ENCODE results near the gene KAT6B. TPM values are rescaled to one million over a fixed set of nuclear protein-coding genes. Genes with fewer than 3 reads are reported as not detected.

KAT6B gene
- total RNA-seq, 1 experiment from 2014 or later = 21.8 TPM

- Histone ChIP-seq H3K27ac (ENCODE audit: low read depth, low read length, poor library complexity, severe bottlenecking) (no peak overlapping the region), H3K4me1 (ENCODE audit: insufficient read depth, low read length, poor library complexity, severe bottlenecking) (no peaks in the 10 kb centered on the region), H3K36me3 (ENCODE audit: insufficient read depth, low read length, poor library complexity, severe bottlenecking) (no peaks in the 10 kb centered on the region), H3K9me3 (ENCODE audit: low read depth, low read length, poor library complexity, severe bottlenecking) (no peaks in the 10 kb centered on the region), H3K27me3 (replicated peaks; ENCODE audit: insufficient read depth, low read depth, low read length, poor library complexity) (no peaks in the 10 kb centered on the region), H3K4me3 (ENCODE audit: low read depth, low read length, poor library complexity, severe bottlenecking) (no peak overlapping the region)
- TF ChIP-seq CTCF (conservative IDR thresholded peaks at IDR 0.05; ENCODE audit: low read depth, low read length) (no peak), EZH2 (IDR thresholded peaks at IDR 0.05; ENCODE audit: borderline replicate concordance, low read depth, low read length, poor library complexity, severe bottlenecking) (no peak)
- intact Hi-C loops (cut with micrococcal nuclease; ENCODE audit: unreplicated experiment) = no loop called here
- ChIA-PET CTCF (no interaction called here), POLR2A (ENCODE audit: low non-redundant PET) (no interaction called here)
- BruUV-seq (replicated peaks) = no TSS peak
- no peak for DNase-seq (ENCODE audit: low spot score)
Observed at GRCh38 chr10:75009426-75009825, 183.0 kb downstream of the KAT6B start.

GRCh38 chr10:75010373-75010772 is 184.0 kb downstream of the KAT6B start:
- POLR2A ChIA-PET (ENCODE audit: low non-redundant PET) = no interaction called here
- H3K4me3 ChIP-seq (ENCODE audit: low read depth, low read length, poor library complexity, severe bottlenecking) = no peak overlapping the region
- BruUV-seq (replicated peaks) = no TSS peak
- DNase-seq (ENCODE audit: low spot score) = no peak
- H3K4me1 ChIP-seq (ENCODE audit: insufficient read depth, low read length, poor library complexity, severe bottlenecking) = no peaks in the 10 kb centered on the region
- H3K27ac ChIP-seq (ENCODE audit: low read depth, low read length, poor library complexity, severe bottlenecking) = no peak overlapping the region
- no peak for TF ChIP-seq CTCF (conservative IDR thresholded peaks at IDR 0.05; ENCODE audit: low read depth, low read length)
- no peak for TF ChIP-seq EZH2 (IDR thresholded peaks at IDR 0.05; ENCODE audit: borderline replicate concordance, low read depth, low read length, poor library complexity, severe bottlenecking)
- no peaks in the 10 kb centered on the region for H3K9me3 ChIP-seq (ENCODE audit: low read depth, low read length, poor library complexity, severe bottlenecking)
- CTCF ChIA-PET = no interaction called here
- H3K27me3 ChIP-seq (replicated peaks; ENCODE audit: insufficient read depth, low read depth, low read length, poor library complexity) = no peaks in the 10 kb centered on the region
- intact Hi-C loops (cut with micrococcal nuclease; ENCODE audit: unreplicated experiment) = loop anchor here (10.0 kb wide), 1 partner anchor 186 kb away; the partner anchor contains the start of gene KAT6B
- no peaks in the 10 kb centered on the region for H3K36me3 ChIP-seq (ENCODE audit: insufficient read depth, low read length, poor library complexity, severe bottlenecking)

- no peak for DNase-seq (ENCODE audit: low spot score)
- no peaks in the 10 kb centered on the region for H3K9me3 ChIP-seq (ENCODE audit: low read depth, low read length, poor library complexity, severe bottlenecking)
- BruUV-seq (replicated peaks) = no TSS peak
- no peak overlapping the region for H3K27ac ChIP-seq (ENCODE audit: low read depth, low read length, poor library complexity, severe bottlenecking)
- H3K36me3 ChIP-seq (ENCODE audit: insufficient read depth, low read length, poor library complexity, severe bottlenecking) = no peaks in the 10 kb centered on the region
- CTCF ChIA-PET = no interaction called here
- H3K4me3 ChIP-seq (ENCODE audit: low read depth, low read length, poor library complexity, severe bottlenecking) = no peak overlapping the region
- no peaks in the 10 kb centered on the region for H3K27me3 ChIP-seq (replicated peaks; ENCODE audit: insufficient read depth, low read depth, low read length, poor library complexity)
- intact Hi-C loops (cut with micrococcal nuclease; ENCODE audit: unreplicated experiment) = loop anchor here (10.0 kb wide), 1 partner anchor 186 kb away; the partner anchor contains the start of gene KAT6B
- TF ChIP-seq CTCF (conservative IDR thresholded peaks at IDR 0.05; ENCODE audit: low read depth, low read length) = no peak
- no peak for TF ChIP-seq EZH2 (IDR thresholded peaks at IDR 0.05; ENCODE audit: borderline replicate concordance, low read depth, low read length, poor library complexity, severe bottlenecking)
- H3K4me1 ChIP-seq (ENCODE audit: insufficient read depth, low read length, poor library complexity, severe bottlenecking) = no peaks in the 10 kb centered on the region
- POLR2A ChIA-PET (ENCODE audit: low non-redundant PET) = no interaction called here
Observed at GRCh38 chr10:75011221-75011620, 184.8 kb downstream of the KAT6B start.

All from A673 (cell line).